GM18505 (cell line): Measurements from ENCODE around the gene DNMBP.
"Not testable (repeated sequence)": the region's sequence is repeated elsewhere in the genome, so short reads cannot be mapped to it uniquely, and the experiment has no call there.

Source experiments
- ATAC-seq: cut with Tn5 transposase; IDR thresholded peaks from one replicate; pipeline ENCODE4 v1.9.1; 2021; ENCODE audit not compliant: unreplicated experiment
- POLR2A ChIP-seq: IDR thresholded peaks from 4 replicates; pipeline ENCODE4 v1.6.1; 2011; ENCODE audit warnings: borderline replicate concordance; ENCODE audit not compliant: insufficient read depth, insufficient read length; ENCODE audit errors: extremely low read depth

DNMBP gene

GRCh38 chr10:99908512-99908911 lies 101.2 kb downstream of the DNMBP start:
- ATAC-seq, result no peak
- TF ChIP-seq POLR2A, result no peak

GRCh38 chr10:99906470-99906869 lies 103.3 kb downstream of the DNMBP start:
- no peak for ATAC-seq
- no peak for TF ChIP-seq POLR2A

- ATAC-seq, result no peak
- no peak for TF ChIP-seq POLR2A
These were observed 103.8 kb downstream of the DNMBP start for GRCh38 chr10:99905971-99906370.

- no peak for TF ChIP-seq POLR2A
- no peak for ATAC-seq
These were observed 113.9 kb downstream of the DNMBP start for GRCh38 chr10:99895867-99896266.

GRCh38 chr10:99895066-99895465 lies 114.7 kb downstream of the DNMBP start:
- not testable (repeated sequence) for ATAC-seq

GRCh38 chr10:99894613-99895012 lies 115.1 kb downstream of the DNMBP start:
- no peak for TF ChIP-seq POLR2A
- ATAC-seq, result no peak

- ATAC-seq, result no peak
- no peak for TF ChIP-seq POLR2A
These were observed 121.1 kb downstream of the DNMBP start for GRCh38 chr10:99888622-99889021.

- no peak for ATAC-seq
- TF ChIP-seq POLR2A, result no peak
These were observed 126.2 kb downstream of the DNMBP start for GRCh38 chr10:99883523-99883922.

GRCh38 chr10:99881371-99881770 lies 128.4 kb downstream of the DNMBP start:
- ATAC-seq, result no peak
- TF ChIP-seq POLR2A, result no peak

GRCh38 chr10:99880080-99880835 lies 129.5 kb downstream of the DNMBP start:
- no peak for TF ChIP-seq POLR2A
- no peak for ATAC-seq

- no peak for TF ChIP-seq POLR2A
- ATAC-seq, result no peak
These were observed 134.3 kb downstream of the DNMBP start for GRCh38 chr10:99875473-99875872.

- no peak for ATAC-seq
- TF ChIP-seq POLR2A, result no peak
These were observed 135.2 kb downstream of the DNMBP start for GRCh38 chr10:99874341-99875085.

- TF ChIP-seq POLR2A, result no peak
- ATAC-seq, result no peak
These were observed 135.9 kb downstream of the DNMBP start for GRCh38 chr10:99873846-99874245.
